ENCODE results near the gene SCAND1.

DNA sequence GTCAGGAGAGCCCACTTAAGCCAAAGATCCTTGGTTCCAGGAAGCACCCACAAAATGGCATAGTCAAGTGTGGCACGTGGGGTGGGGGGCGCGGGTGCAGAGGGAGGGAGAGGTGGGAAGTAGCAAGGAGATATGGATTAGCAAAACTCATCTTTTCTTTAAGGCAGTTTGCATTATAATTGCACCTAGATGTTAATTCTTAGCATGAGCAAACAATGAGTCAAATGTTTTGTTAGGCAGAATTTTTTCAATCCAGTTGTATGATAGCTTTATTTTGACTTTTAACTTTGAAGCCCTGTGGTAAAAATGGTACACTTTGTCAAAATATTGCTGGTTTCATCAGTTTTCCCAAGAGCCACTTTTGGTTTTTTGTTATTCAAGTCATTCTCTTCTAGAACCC, 15.0 kb downstream of the SCAND1 start:
- TF ChIP-seq CTCF (IDR thresholded peaks at IDR 0.05; ENCODE audit: low read depth, low read length, poor library complexity, severe bottlenecking) (no peak), EZH2phosphoT487 (IDR thresholded peaks at IDR 0.05; ENCODE audit: borderline replicate concordance, low read length) (no peak)
